GM18502 (cell line): ENCODE measurements around the gene DRD2.

ENCODE experiments used
- ATAC-seq: cut with Tn5 transposase; IDR thresholded peaks from one replicate; pipeline ENCODE4 v1.9.1; 2021; ENCODE audit warnings: mild to moderate bottlenecking; ENCODE audit not compliant: unreplicated experiment, poor library complexity

DRD2 gene

DNA sequence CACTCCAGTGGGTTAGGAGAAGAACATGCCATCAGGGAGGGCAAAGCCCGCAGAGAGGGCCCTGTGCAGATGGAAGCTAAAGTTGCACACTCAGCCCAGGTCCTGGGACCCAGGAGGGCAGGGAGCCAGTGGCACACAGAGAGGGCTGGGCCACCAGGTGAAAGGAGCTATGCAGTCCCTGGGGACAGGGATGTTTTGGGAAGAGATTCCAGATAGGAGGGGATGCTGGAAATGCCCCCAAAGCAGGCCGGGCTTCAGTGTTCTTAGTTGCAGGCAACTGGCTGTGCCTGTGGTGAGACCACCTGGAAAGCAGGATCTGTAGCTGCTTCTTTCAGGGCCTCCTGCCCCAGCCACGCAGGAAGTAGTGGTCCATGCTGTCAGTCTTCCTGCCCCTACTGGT, 68.0 kb downstream of the DRD2 start:
- no peak for ATAC-seq

DNA sequence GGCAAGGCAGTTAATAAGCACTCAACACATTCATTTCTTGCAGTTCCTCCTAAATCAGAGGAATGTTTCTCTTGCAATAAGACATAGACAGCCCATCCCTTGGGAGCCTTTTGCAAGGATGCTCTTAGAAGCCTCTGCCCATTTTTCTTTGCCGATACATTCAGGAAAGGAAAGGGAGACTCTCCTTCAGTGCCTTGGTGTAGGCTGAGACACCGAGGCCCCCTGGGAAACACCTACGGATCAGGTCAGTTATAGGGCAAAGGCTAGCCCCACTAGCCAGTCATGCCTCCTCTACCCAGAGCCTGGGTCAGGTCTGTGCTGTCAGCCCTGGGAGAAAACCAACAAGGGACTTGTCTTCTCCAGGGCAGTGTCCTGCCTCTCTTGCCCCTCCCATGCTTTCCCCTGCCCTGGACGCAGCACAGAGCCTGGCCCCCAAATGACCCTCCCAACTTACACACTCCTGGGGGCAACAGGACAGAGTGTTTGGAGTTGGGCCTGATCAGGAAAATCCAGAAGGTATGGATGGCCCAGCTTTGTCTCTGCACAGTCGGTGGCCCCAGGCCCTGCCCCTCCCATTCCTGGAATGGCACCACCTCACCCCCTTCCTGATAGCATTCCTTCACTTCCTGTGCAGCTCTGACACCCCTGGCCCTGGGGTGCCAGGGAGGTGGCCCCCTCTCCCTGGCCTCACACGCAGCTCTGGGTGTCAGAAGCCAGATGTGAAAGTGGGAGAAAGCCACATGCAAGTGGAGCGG, 69.3 kb downstream of the DRD2 start:
- ATAC-seq = no peak

DNA sequence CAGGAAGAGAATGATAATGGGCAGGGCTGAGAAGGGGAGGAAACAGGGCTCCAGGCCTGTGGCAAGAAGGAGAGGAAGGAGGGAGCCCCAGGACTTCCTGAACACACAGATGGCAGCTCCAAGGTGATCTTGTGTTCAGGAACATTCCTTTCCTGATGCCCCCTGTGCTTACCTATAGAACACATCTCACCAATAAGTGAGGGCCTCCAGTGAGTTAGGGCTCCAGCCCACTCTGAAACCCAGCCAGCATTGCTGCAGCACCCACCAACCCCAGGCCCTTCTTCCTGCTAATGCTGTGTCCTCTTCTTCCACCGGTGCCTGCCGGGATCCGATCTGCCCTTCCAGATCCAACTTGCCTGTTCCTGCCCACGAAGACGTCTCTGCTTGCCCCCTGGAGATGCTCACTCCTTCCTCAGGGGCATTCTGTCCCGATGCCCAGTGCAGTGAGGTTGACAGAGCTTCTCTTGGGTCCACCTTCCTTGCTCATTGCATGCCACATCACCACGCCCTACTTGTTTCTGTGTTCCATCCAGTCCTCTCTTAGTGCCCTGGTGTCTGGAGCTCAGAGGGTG, 70.3 kb downstream of the DRD2 start:
- no peak for ATAC-seq

DNA sequence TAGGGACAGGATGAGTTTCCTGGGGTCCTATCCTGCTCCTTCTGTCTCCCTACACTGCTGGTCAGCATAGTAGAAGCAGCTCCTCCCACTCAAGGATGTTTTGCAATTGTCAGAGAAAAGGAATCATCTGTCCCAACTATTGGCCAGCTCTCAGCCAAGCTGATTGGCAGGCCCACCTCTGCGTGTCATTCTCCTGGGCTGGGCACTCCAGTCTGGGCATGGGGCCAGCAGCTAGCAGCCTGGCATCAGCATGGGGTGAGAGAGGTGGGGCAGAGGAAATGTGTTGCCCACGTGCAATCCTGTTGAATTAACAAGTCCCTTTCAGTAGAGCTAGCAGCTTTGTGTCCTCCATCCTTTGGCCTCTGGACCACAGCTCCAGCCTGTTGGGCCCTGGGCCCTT, 73.5 kb downstream of the DRD2 start:
- ATAC-seq = no peak

DNA sequence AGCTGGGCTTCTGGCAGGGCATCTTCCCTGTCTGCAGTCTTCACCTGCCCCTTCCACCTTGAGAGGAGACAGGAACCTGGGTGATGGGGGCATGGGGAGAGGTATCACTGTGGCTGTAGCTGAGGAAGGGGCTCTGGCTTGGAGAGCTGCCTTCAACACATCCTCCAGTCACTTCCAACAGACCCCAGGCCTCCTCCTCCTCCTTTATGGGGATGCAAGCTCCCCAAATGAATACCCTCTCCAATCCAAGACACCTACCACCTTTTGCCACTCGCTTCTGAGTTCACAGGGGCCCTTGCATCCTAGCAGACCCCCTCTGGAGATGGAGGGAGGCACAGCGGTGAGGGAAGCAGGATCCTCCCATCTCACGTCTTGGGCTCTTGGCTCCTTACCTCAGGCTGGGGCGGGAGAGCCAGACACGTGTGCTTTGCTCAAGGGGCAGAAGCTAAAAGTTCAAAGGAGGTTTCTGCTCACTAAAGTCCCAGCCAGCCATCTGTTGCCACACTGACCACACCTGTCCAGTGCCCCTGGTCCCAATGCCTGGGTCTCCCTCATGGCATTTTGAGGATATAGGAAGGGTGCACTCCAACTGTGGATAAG, 74.5 kb downstream of the DRD2 start:
- no peak for ATAC-seq

DNA sequence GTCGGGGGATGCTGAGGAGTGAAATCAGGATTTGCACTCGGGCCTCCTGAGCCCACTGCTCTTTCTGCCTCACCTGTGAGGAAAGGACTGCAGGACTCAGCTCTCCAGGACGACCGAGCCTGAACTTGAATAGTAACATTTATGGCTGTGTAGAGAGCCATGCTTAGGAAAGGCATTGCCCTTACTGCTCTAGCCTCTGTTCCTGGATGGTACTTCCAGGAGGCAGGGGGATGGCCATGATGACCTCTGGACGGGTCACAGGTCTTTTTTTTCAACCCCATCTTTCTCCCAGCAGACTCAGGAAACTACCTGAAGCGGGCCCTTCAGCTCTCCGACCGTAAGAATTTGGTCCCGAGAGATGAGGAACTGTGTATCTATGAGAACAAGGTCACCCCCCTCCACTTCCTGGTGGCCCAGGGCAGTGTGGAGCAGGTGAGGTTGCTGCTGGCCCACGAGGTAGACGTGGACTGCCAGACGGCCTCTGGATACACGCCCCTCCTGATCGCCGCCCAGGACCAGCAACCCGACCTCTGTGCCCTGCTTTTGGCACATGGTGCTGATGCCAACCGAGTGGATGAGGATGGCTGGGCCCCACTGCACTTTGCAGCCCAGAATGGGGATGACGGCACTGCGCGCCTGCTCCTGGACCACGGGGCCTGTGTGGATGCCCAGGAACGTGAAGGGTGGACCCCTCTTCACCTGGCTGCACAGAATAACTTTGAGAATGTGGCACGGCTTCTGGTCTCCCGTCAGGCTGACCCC, 76.3 kb downstream of the DRD2 start:
- no peak for ATAC-seq

DNA sequence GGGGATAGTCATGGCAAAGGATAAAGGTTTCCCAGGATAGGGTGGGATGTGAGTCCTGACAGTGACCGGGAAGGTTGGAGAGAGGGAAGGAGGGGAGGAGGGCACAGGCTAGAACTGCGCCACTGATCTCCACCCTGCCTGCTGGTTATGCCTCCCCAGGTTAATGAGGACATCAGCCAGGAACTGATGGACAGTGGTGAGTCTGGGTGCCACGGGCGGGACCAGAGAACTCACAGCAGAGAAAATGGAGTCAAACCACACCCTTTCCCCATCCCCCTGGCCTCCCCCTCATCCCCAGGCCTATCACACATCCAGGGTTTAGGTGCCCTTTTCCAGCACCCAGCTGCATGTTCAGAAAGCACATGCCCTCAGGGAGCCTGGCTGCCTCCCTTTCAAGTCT, 77.4 kb downstream of the DRD2 start:
- ATAC-seq = no peak

DNA sequence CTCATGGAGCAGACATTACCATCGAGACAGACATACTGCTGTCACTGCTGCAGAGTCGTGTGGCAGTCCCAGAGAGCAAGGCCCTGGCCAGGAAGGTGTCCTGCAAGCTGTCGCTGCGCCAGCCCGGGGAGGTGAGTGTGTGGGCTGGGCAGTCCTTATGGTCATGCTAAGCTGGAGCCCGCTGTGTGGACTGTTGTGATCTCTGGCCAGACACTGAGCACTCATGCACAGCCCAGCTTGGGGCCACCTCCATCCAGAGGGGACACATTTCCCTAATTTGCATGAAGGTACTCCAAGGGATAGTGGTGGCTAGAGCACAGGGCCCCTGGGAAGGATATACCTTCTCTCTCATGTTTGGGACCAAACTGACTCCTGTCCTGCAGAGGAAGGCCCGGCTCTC, 78.0 kb downstream of the DRD2 start:
- ATAC-seq = no peak

DNA sequence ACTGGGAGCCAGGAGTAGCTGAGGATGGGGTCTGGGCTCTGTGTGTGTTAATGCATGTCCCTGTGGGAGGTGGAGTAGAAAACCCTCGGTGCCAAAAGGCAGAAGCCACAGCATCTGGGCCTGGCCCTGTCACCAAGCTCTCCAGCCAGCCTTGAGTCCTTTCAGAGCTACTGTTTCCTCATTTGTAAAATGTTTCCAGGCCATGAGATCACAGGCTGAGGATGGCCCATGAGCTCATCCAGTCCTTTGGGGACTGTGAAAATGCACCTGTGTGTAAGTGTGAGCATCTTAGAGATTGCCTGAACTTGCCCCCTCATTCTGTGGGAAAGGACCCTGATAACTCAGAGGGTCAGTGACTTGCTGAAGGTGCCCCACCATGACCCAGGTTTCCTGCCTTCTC, 78.5 kb downstream of the DRD2 start:
- no peak for ATAC-seq

DNA sequence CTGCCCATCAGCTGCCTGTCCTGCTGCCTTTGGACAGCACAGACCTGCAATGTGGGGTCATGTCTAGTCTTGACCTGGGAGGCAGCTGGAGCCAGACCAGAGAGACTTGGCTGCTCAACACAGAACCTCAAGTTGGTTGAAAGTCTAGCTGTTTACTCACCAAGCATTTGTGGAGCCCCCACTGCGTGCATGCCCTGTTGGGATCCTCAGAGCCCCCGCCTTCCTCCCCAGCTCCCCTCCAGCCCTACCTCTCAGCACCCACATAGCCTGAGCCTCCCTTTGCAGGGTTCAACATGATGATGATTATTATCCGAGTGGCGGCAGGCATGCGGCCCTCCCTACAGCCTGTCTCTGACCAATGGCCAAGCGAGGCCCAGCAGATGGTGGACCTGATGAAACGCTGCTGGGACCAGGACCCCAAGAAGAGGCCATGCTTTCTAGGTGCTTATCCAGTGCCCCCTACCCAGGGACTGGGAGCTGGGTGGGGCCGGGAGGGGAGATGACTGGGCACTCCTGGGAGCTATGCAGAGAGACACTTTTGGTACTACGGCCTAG, 79.3 kb downstream of the DRD2 start:
- ATAC-seq = no peak

DNA sequence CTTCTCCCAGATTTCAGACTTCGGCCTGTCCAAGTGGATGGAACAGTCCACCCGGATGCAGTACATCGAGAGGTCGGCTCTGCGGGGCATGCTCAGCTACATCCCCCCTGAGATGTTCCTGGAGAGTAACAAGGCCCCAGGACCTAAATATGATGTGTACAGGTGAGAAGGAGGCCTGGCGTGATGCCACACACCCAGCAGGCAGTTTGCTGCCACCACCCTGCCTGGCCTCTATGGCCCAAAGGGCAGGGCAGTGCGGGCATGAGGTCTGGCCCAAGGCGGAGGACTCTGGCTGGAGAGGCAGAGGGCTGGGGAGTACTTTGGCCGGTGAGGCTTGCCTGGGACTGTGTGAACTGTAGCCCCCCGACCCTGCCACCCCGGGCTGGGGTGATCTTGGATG, 80.3 kb downstream of the DRD2 start:
- no peak for ATAC-seq

DNA sequence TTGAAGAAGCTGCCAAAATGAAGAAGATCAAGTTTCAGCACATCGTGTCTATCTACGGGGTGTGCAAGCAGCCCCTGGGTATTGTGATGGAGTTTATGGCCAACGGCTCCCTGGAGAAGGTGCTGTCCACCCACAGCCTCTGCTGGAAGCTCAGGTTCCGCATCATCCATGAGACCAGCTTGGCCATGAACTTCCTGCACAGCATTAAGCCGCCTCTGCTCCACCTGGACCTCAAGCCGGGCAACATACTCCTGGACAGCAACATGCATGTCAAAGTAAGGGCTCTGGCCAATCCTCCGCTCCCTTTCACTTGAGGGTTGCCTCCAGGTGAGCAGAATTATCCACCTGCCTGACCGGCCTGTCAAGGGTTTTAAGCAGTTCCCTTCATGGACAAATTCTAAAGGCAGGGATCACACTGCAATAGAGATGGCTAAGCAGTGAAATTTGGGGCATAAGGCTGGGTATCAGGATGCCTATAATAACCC, 81.7 kb downstream of the DRD2 start:
- no peak for ATAC-seq

DNA sequence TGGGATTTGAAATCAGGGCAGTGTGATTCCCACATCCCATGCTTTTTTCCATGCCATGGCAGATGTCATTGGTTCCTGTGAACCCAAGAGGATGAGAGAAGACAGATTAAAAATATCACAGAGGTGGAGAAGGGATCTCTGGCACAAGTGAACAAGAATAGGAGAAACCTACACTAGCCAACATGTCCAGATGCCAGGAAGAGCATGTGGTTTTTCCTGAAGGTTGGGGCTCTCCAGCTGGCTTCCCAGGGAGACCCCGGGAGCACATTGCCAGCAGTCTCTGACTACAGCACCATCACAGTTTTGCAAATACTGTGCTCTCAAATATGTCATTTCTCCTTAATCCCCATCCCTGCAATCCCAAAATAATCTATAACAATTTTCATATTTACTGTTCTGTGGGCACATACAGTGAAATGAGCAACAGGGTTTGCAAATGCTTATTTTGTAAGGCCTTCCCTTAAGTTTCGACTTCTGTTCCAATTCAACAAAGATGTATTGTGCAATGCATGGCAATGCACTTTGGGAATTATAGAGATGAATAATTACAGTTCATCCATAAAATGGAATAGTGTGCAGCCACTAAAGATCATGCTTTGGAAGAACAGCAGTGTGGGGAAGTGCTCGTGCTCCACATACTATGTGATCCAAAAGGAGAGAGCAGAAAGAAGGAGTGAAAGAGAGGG, 82.8 kb downstream of the DRD2 start:
- ATAC-seq = no peak

DNA sequence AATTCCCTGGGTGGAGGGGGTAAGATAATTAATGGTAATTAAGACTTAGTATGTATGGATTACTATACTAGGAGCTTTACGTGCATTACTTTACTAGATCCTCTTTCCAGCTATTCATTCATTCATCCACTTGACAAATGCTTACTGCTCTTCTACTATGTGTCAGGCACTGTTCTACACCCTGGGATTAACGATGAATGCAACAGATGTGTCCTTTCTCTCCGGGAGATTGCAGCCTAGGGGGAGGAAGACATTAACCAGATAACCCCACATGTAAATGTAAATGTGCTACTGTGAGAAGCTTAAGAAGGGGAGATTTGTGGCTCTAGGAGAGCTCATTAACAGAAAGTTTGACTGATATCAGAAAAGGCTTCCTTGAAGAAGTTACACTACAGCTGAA, 85.9 kb downstream of the DRD2 start:
- no peak for ATAC-seq

DNA sequence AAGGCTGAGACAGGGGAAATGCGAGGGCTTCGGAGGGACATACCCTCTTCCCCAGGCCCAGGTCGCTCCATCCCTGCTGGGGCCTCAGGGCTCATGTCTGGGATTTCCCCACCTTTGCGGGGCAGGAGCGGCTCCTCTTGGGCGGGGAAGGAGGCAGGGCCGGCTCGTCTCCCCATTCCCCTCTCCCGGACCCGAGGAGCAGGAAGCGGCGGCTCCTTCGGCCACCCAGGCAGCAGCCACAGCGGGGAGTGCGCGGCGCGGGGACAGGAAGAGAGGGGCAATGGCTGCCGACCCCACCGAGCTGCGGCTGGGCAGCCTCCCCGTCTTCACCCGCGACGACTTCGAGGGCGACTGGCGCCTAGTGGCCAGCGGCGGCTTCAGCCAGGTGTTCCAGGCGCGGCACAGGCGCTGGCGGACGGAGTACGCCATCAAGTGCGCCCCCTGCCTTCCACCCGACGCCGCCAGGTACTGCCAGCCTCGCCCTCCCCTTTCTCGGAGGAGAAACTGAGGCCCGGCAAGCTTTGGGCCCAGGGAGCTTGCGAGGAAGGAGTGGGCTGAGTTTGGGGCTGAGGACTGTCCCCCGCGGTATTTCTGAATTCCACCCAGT, 87.5 kb downstream of the DRD2 start, which contains the start of gene ANKK1:
ANKK1 (plus strand) TSS at position 175 of the 607 bp plus-strand sequence; CDS start at position 281, 106 bp downstream.
- no peak for ATAC-seq

DNA sequence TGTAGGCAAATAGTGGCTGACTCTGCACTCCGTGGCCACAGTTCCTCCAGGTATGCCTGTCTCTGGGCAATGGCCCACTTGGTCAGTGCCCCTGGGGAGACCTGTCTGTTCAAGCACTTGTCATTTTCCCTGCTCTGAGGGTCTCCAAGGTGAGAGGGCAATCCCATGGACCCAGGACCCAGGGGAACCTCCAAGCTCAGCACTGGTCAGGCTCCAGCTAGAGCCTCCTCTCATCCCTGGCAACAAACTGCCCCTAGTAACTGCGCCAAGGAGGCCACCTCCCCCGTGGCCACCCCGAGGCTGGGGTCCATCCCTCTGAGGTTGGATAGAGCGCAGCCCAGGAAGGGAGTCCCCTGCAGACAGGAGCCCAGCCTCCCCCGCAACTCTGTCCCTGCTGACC, 88.3 kb downstream of the DRD2 start:
- no peak for ATAC-seq

DNA sequence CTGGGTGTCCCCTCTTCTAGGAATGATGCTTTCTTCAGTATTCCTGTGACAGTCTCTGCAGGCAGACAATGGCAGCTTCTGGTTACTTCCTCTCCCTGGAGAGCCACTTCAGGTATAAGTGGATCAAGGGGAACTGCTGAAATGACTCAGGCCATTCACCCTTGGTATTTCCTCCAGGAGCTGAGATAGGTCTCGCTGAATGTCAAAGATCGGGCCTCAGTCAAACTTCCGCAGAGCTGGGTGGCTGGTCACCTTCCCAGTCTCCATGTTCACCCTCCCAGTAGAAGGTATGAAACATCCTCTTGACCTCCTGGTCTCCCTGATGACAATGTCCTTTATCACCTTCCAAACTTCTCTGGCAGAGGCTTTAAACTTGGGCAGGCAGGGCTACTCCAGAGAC, 89.4 kb downstream of the DRD2 start:
- no peak for ATAC-seq

DNA sequence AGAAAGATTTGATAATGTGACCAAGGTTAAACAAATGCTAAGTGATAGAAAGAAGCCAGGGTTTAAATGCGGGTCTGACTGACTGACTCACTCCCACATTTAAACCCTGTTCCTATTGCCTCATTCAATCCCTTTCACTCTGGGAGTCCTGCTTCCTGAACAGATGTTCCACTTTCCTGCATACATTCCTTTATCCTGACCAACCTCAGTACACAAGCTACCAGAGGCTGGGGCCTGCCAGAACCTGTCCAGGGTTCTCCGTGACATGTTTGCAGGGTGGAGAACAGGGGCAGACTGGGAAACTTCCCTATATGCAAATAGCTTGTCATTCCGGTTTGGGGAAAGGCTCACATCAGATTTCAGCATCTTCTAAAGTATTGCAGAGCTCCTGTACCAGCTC, 90.6 kb downstream of the DRD2 start:
- no peak for ATAC-seq

DNA sequence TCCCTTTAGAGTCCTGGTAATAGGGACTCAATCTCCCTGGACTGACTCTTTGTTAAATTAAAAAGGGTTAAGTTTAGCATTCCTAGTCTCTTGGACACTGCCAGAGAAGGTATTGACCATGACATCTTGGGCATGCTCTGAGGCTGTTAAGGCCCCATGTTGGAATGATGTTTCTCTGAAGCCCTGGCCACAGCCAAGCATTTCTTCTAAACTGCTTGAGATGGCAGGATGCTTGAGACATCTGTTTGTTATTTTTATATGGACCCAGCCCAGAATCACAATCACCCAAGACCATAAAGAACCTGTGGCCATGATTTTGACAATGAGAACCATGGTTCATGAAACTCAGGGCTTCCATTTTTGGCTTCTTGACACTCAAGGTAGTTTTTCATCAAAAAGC, 93.1 kb downstream of the DRD2 start:
- ATAC-seq = no peak

DNA sequence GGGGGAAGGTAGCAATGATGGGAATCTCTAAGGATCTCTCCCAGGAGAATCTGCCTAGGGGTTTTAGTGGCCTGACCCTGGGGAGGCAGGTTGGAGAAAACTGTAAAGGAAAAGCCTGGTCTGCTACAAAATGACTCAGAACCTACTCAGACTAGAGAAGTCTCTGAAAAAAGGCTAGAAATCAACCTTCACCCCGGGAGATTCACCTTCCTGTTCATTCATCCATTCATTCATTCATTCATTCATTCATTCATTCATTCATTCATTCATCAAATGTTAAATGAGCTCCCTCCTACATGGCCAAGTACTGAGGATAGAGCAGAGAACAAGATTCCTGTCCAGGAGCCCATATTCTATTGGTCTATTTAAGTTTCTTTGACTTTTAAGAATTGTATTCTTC, 96.5 kb downstream of the DRD2 start:
- no peak for ATAC-seq
